GM12892 (cell line): Measurements from ENCODE around the gene C16orf89. TPM values are rescaled to one million over a fixed set of nuclear protein-coding genes. Genes with fewer than 3 reads are reported as not detected.
"Not testable (repeated sequence)": the region's sequence is repeated elsewhere in the genome, so short reads cannot be mapped to it uniquely, and the experiment has no call there.

Experiments used
- DNase-seq: peaks from one replicate; pipeline ENCODE4 v3.0.0; 2011; ENCODE audit not compliant: insufficient read length
- FAIRE-seq: peaks from 2 replicates; lab custom pipeline; 2011; peaks lifted over from hg19 to GRCh38; lab: Jason Lieb, UNC
- POLR2A ChIP-seq: IDR thresholded peaks from 2 replicates; pipeline ENCODE4 v1.6.1; 2011; ENCODE audit warnings: low read depth, low read length, control low read depth
- POLR2AphosphoS5 ChIP-seq: IDR thresholded peaks from 2 replicates; pipeline ENCODE4 v1.6.1; 2011; ENCODE audit warnings: low read depth, low read length, control low read depth
- TAF1 ChIP-seq: IDR thresholded peaks from 2 replicates; pipeline ENCODE4 v1.6.1; 2011; ENCODE audit warnings: low read depth, mild to moderate bottlenecking, control low read depth, low read length, borderline replicate concordance
- polyA plus RNA-seq: library from polyadenylated mRNA; unstranded; fragments of >200 nt; gene quantifications from one replicate; pipeline ENCODE4 v1.2.1, GENCODE V29; 2012; ENCODE audit warnings: missing spikeins, inconsistent platforms; ENCODE audit not compliant: missing spikeins

The C16orf89 gene, protein sequence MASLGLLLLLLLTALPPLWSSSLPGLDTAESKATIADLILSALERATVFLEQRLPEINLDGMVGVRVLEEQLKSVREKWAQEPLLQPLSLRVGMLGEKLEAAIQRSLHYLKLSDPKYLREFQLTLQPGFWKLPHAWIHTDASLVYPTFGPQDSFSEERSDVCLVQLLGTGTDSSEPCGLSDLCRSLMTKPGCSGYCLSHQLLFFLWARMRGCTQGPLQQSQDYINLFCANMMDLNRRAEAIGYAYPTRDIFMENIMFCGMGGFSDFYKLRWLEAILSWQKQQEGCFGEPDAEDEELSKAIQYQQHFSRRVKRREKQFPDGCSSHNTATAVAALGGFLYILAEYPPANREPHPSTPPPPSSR
- 0.23 TPM for polyA plus RNA-seq

DNA sequence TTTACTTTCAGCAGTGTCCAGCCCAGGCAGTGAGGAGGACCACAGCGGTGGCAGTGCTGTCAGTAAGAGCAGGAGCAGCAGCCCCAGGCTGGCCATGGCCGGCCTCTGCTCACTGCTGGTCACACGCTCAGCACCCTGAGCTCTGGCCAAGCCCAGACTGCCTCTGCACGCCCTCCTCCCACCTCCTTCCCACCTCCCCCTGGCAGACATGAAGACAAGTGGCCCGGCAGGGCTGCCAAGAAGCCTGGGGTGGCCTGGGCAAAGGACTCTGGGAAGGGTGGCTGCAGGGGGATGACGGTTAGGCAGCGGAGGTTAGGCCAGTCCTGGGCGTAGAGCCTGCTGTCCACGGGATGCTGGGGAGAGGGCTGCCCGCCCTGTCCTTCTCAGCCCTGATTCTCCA lies at the start of gene C16orf89:
Gene C16orf89, minus strand, starts transcription at position 144 of the 400 bp plus-strand sequence. Its CDS starts 48 bp downstream, at position 96.
- no peak for FAIRE-seq
- no peak for TF ChIP-seq POLR2AphosphoS5
- TF ChIP-seq TAF1, result no peak
- DNase-seq, result no peak

DNA sequence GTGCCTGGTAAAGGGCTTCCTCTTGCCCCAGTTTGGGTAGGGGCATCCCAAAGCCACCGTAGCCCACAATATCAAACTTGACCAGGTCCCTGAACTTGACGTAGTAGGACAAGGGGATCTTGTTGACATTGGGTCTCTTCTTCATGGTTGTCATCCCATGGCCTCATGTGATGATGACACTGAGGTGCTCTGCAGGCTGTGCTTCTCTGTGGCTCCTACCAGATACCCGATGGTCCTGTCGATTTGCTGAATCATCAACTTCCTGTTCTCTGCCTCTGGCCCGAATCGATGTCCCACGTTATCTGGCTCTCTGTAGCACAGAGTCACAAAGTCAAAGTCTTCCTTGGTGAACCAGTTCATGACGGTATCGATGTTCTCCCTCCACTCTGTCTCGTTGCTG lies 45.2 kb upstream of the C16orf89 start:
- not testable (repeated sequence) for FAIRE-seq, DNase-seq

GRCh38 chr16:5108505-5109158 lies 42.9 kb upstream of the C16orf89 start:
- TF ChIP-seq TAF1 (no peak), POLR2AphosphoS5 (no peak)
- DNase-seq, result no peak
- FAIRE-seq, result no peak

DNA sequence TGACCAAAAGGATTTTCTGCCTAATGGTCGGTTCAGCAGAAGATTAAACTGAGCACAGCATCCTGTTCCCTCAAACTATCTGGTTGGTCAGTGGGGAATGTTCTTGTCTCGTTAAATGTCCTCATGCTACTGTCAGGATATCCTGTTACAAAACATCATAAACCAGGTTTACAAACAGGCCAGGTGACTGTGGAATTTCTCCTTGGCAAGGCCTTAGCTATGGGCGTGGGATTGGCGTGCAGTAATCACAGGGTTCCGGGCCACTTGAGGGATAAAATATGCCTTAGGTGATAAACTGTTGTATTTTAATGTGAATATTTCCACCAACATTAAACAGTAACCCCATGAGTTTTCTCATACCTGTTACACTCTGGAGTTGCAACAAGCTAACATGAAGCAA lies 39.3 kb upstream of the C16orf89 start:
- DNase-seq, FAIRE-seq: not testable (repeated sequence)

- not testable (repeated sequence) for DNase-seq, FAIRE-seq
Measured at GRCh38 chr16:5103296-5104032, 37.7 kb upstream of the C16orf89 start.

DNA sequence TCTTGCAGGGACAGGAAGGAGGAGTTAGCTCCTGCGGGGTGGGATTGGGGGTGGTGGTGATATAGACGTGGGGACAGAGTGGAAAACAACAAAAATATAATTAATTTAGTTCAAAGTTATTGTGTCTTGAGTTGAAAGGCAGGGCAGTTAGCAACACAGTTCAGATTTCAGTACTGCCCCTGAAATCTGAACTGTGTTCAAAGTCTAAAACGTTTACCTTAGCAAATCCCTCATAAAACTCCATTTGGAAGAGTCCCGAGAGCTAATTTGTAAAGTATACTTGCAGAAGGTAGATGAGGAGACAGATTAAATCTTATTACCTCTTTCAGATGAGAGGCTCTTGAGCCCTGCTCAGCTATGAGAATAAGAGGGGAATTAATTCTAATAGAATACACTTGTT lies 33.4 kb upstream of the C16orf89 start:
- not testable (repeated sequence) for DNase-seq, FAIRE-seq

DNA sequence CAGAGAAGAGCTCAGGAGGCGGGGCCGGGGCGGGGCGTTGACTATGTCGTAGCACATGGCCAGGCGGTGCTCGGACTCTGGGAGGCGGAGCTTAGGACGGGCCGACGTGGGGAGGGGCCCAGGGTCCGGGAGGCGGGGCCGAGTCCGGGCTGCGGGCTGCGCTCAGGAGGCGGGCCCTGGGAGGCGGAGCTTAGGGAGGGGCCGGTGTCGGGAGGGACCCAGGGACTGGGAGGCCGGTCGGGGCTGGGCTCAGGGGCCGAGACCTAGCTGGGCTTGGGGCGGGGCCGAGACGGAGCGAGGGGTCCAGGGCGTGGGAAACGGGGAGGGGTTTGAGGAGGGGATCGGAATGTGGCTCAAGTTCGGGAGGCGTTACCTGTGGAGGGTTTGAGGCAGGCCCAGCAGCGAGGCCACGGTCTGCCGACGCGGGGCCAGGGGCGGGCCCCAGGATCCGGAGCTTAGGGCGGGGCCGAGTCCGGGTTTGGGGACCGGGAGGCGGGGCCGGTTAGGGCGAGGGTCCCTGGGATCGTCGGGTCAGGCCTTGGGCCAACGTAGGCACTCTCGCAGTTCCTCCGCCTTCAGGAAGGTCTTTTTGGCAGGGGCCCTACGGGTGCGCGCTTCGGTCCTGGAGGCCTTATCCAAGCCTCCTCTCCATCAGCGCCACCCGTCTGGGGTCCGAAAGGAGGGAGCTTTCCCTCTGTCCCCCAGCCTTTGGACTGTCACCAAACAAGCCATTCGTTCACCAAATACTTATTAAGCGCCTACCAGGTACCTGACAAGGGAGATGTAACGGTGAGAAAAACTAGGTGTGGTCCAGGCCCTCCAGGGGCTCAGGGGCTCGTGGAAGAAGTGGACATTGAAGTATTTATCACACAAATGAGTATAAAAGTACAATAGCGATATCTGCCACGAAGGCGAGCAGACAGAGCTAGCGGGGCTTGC lies 32.7 kb upstream of the C16orf89 start:
- peak; percentile 25 for DNase-seq
- peak; percentile 36 for FAIRE-seq

DNA sequence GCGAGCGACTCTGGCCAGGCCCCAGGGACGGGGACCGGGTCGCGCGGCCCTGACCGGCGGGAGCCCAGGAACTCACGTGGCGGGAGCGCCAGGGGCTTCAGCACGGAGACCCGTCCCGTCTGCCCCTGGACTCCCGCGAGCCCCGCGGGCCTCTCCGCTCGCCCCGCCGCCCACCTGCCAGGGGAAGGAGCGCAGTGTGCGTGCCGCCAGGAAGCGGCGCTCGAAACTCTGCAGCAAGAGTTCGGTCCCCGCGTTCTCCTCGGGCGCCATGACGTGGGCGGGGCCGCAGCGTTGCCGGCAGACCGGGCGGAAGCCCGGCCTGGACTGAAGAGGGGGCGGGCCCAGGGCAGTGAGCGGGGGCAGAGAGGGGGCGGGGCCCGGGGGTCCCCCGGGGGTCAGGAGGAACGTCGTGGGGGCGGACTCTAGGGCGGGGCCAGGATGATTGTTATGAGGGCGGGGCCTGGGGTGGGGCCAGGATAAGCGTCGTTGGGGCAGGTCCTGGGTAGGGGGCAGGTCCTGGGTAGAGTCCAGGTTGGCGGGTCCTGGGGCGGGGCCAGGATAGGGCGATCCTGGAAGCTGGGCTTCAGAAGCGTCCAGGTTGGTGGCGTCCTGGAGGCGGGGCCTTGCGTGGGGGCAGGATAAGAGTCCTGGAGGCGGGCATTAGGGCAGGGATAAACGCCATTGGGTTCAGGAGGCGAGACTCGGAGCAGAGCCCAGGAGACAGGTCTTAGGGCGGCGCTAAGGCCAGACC lies 31.9 kb upstream of the C16orf89 start, which contains the start of gene EEF2KMT:
Gene EEF2KMT, minus strand, starts transcription at position 326 of the 751 bp plus-strand sequence. Its CDS starts 56 bp downstream, at position 270.
- TF ChIP-seq TAF1, result 0 out of 2 replicates have a peak, but pooled peaks have one; percentile 32
- TF ChIP-seq POLR2A, result peak; percentile 29; the same call in 1 of the 2 replicates
- peak; percentile 40 for FAIRE-seq
- DNase-seq, result peak; percentile 84

DNA sequence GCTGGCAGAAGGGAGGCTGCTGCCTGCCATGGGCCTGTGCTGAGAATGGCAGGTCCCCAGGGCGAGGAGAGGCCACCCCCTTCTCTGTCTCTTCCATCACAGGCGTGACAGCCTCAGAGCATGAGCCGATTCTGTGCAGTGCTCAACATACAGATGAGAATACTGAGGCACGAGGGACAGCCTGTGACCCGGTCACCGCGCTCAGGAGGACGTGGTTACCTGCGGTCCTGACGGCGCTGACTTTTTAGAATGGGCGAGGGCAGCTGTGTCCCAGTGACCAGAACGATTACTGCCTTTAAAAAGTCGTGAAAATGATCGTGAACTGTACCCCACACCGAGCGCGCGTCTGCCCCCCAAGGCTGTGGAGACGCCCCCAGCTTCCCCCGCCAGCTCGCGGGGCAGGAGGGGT lies 31.3 kb upstream of the C16orf89 start:
- DNase-seq, FAIRE-seq: not testable (repeated sequence)

DNA sequence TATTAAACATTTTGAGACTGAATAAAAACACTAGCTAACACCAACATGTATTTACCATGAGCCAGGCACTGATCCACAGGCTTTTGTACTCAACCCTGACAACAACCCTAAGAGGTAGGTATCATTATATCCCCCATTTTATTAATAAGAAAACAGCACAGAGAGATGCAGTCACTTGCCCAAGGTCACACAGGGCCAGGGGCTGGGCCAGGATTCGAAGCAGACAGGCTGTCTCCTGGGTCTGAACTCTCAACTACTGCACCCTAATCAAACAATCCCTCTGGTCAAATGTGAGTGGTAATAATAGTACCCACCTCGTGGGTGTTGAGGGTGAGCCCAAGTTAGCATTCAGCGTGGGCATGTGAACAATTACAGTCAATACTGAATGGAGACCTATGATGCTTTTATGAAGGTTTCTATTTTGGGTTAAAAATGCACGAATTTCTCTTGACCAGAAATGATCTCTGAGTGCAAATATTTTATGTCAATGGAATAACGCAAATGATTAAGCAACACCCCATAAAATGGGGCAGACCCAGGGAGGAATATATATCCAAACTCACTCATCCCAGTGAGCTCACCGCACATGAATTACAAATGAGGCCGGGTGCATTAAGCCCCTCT lies 30.8 kb upstream of the C16orf89 start:
- FAIRE-seq, DNase-seq: not testable (repeated sequence)

DNA sequence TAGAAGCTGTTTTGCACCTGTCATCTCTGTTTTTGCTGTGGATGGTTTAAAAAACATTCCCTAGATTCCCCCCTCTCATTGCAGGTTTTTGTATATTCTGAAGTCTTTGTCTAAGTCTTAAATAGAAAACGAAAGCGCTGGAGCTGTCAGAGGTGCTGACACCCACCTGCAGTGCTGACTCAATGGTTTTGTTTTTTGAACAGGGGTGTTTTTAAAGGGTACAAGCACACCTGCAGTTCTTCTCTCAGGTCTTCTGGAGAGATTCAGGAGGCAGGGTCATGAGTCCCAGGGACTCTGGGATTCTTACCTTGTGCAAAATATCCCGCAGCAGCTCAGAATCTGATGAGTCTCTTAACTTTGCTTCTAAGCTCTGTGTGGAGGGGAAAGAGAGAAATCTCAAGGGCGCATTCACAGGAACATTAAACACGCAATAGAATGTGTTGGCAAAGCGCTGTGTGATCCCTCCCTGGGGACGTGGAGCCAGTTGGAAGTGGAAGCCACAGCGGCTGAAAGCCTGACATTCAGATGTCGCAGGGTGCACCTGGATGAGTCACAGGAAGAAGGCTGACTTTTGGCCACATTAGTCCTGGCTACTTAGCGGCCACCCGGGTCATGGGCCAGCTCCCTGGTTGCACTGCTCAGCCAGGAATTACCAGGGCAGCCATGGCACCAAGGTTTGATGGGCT lies 29.5 kb upstream of the C16orf89 start:
- DNase-seq, FAIRE-seq: not testable (repeated sequence)

- FAIRE-seq, DNase-seq: not testable (repeated sequence)
Measured at GRCh38 chr16:5093746-5094145, 28.0 kb upstream of the C16orf89 start.

DNA sequence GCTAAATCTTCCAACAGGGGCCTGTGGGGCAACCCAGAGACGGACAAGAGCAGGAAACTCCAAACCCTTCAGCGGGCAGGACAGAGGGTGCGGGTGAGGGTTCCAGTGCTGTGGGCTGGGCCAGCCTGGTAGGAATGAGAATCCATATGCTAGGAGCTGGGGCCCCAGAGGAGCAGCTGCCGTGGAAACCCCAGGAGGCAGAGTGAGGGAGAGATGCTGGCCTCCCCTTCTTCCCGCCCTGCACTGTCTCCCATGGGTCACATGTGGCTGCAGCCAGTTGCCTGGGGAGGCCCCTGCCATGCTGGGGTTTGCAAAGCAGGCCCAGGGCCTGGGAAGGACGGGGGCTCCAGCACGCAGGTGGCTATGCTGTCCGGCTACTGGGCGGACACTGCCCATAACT lies 27.3 kb upstream of the C16orf89 start:
- not testable (repeated sequence) for DNase-seq, FAIRE-seq

DNA sequence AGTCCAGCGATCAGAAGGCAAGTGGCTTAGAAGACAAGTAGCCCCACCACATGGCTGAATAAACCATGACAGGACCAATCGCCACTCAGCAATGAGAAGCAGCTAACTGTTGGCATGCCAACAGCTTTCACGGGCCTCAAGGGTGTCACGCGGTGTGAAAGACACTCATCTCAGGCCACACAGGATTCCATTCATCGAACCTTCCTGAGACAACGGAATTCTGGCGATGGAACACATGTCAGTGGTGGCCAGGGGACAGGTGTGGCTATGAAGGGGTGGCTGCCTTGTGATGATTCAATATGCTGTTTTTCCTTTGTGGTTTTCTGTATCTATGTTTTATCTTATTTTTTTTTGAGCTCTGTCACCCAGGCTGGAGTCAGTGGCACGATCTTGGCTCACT lies 24.8 kb upstream of the C16orf89 start:
- not testable (repeated sequence) for FAIRE-seq, DNase-seq

- not testable (repeated sequence) for FAIRE-seq, DNase-seq
Measured at GRCh38 chr16:5089911-5090555, 24.3 kb upstream of the C16orf89 start.

- DNase-seq, FAIRE-seq: not testable (repeated sequence)
Measured at GRCh38 chr16:5088936-5089335, 23.2 kb upstream of the C16orf89 start.
